GM21529 (cell line): ENCODE data around the gene RAB34.

ENCODE experiments used
- ATAC-seq: cut with Tn5 transposase; IDR thresholded peaks from one replicate; pipeline ENCODE4 v1.9.1; 2021; ENCODE audit not compliant: unreplicated experiment

RAB34 gene

GRCh38 chr17:28688481-28688880 lies 29.2 kb downstream of the RAB34 start:
- no peak for ATAC-seq

DNA sequence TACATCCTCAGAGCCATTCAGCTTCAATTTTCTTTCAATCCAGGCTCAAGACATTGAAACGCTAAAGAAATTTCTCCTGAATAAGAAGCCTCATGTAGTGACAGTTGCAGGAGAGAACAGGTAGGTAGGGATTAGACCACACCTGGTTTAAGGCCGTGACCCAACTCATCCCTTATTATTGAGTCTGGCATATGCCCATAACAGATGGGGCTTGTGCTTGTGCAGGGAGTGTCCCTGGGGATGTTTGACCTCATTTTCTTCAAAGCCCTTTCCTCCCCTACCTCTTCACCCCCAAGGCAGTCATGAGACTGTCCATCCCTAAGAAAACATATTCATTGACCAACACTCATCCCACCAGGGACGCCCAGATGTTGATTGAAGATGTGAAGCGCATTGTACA lies 31.4 kb downstream of the RAB34 start:
- ATAC-seq, result no peak

- no peak for ATAC-seq
Observed at GRCh38 chr17:28685366-28685765, 32.3 kb downstream of the RAB34 start.

GRCh38 chr17:28684963-28685362 lies 32.7 kb downstream of the RAB34 start:
- ATAC-seq, result no peak

DNA sequence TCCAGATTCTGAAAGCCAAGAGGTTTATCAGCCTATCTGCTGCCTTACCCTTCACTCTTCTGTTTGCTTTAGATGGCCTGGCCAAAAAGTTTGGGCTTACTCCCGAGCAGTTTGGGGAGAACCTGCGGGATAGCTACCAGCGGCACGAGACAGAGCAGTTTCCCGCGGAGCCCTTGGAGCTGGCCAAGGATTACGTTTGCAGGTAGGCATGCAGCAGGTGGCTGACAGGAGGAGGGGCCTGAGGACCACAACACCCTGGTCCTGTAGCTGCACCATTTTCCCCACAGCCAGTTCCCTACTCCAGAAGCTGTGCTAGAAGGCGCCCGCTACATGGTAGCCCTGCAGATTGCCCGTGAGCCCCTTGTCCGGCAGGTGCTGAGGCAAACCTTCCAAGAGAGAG lies 35.0 kb downstream of the RAB34 start:
- ATAC-seq, result no peak

GRCh38 chr17:28675980-28676379 lies 41.7 kb downstream of the RAB34 start:
- no peak for ATAC-seq

DNA sequence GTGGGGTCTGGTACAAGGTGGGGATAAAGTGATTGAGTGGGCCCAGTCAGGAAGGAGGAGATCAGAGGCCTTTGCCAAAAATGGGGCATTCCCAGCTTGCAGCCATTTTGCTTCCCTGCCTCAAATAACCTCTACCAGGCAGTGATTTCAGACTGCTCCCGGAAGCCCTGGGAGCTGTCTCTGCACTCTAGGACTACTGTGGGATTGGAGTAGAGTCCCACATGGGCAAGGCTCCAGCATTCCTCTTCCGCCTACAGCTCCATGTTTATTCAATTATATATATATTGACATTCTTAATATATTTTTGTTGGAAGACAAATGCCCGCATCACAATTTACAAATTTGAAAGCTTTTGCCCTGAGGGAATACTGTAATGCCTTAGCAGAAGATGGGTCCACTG lies 42.2 kb downstream of the RAB34 start:
- no peak for ATAC-seq

GRCh38 chr17:28669918-28670317 lies 47.8 kb downstream of the RAB34 start:
- ATAC-seq, result no peak

GRCh38 chr17:28667870-28668269 lies 49.8 kb downstream of the RAB34 start:
- no peak for ATAC-seq

- ATAC-seq, result no peak
Observed at GRCh38 chr17:28665994-28666393, 51.7 kb downstream of the RAB34 start.
